IMR-90 (cell line): ENCODE results near the gene NTSR2. TPM values are rescaled to one million over a fixed set of nuclear protein-coding genes. Genes with fewer than 3 reads are reported as not detected.

Source experiments
- ATAC-seq: fragments of 200-7000 bp; cut with Tn5 transposase; 2 replicates; pipeline ENCODE4 v1.9.1; 2020; ENCODE audit warnings: low read depth, mild to moderate bottlenecking, moderate library complexity
- BruUV-seq: library from RNA; stranded (reverse); fragments of 400-500 nt; replicated peaks from 2 replicates; lab custom pipeline; 2021; lab: Mats Ljungman, UMichigan
- CTCF ChIA-PET: fragments of 300-600 bp; formaldehyde crosslinking; extraction: SDS; loops from one replicate; lab custom pipeline; 2021; ENCODE audit warnings: antibody characterized with exemption; lab: Yijun Ruan, JAX
- POLR2A ChIA-PET: fragments of 300-600 bp; sonication (Branson Sonifier 250); formaldehyde crosslinking; loops from one replicate; lab custom pipeline; 2022; ENCODE audit warnings: antibody characterized with exemption; ENCODE audit not compliant: unreplicated experiment; lab: Charles Lee
- DNase-seq: peaks from one replicate; pipeline ENCODE4 v3.0.0; 2013
- H2AFZ ChIP-seq: replicated peaks from 2 replicates; pipeline ENCODE3; 2013; ENCODE audit warnings: low read length, mild to moderate bottlenecking; ENCODE audit not compliant: poor library complexity
- H2AK5ac ChIP-seq: 2 replicates; pipeline ENCODE4 v1.6.1; 2013; ENCODE audit warnings: low read depth, low read length, inconsistent platforms
- H2AK9ac ChIP-seq: replicated peaks from 2 replicates; pipeline ENCODE3; 2013; ENCODE audit warnings: mild to moderate bottlenecking, low read depth, low read length, moderate library complexity; ENCODE audit not compliant: poor library complexity
- H2BK120ac ChIP-seq: 2 replicates; pipeline ENCODE4 v1.6.1; 2013; ENCODE audit warnings: low read depth, low read length, inconsistent platforms
- H2BK15ac ChIP-seq: 3 replicates; pipeline ENCODE4 v1.6.1; 2013; ENCODE audit warnings: low read depth, low read length, inconsistent platforms
- H2BK20ac ChIP-seq: 2 replicates; pipeline ENCODE4 v1.6.1; 2013; ENCODE audit warnings: low read depth, mild to moderate bottlenecking, inconsistent platforms, low read length, moderate library complexity
- H2BK5ac ChIP-seq: 2 replicates; pipeline ENCODE4 v1.6.1; 2013; ENCODE audit warnings: mild to moderate bottlenecking, low read depth, low read length, inconsistent platforms; ENCODE audit not compliant: poor library complexity, severe bottlenecking
- H3K14ac ChIP-seq: replicated peaks from 2 replicates; pipeline ENCODE4 v1.6.1; 2013; ENCODE audit warnings: low read depth, low read length, inconsistent platforms
- H3K18ac ChIP-seq: 2 replicates; pipeline ENCODE4 v1.6.1; 2013; ENCODE audit warnings: low read depth, low read length, control low read depth
- H3K23ac ChIP-seq: 2 replicates; pipeline ENCODE4 v1.6.1; 2013; ENCODE audit warnings: low read depth, low read length, inconsistent platforms
- H3K27ac ChIP-seq: 2 replicates; pipeline ENCODE4 v1.5.1; 2013; ENCODE audit warnings: mild to moderate bottlenecking, control low read depth, low read length; ENCODE audit not compliant: insufficient read depth
- H3K27me3 ChIP-seq: 2 replicates; pipeline ENCODE4 v1.6.1; 2013; ENCODE audit warnings: low read length; ENCODE audit not compliant: control insufficient read depth, insufficient read depth
- H3K36me3 ChIP-seq: 2 replicates; pipeline ENCODE4 v1.6.1; 2013; ENCODE audit warnings: low read length, mixed read lengths; ENCODE audit not compliant: control insufficient read depth, insufficient read depth
- H3K4ac ChIP-seq: 2 replicates; pipeline ENCODE4 v1.6.1; 2013; ENCODE audit warnings: low read depth, low read length, inconsistent platforms
- H3K4me1 ChIP-seq: 2 replicates; pipeline ENCODE4 v1.6.1; 2013; ENCODE audit warnings: low read length, mixed read lengths; ENCODE audit not compliant: control insufficient read depth, insufficient read depth
- H3K4me2 ChIP-seq: 2 replicates; pipeline ENCODE4 v1.6.1; 2013; ENCODE audit warnings: low read depth, mild to moderate bottlenecking, control low read depth, low read length, moderate library complexity
- H3K4me3 ChIP-seq: 2 replicates; pipeline ENCODE4 v1.5.1; 2013; ENCODE audit warnings: low read depth, mild to moderate bottlenecking, control low read depth, low read length, moderate library complexity; ENCODE audit not compliant: insufficient read depth
- H3K56ac ChIP-seq: 2 replicates; pipeline ENCODE4 v1.6.1; 2013; ENCODE audit warnings: low read length, inconsistent platforms; ENCODE audit not compliant: insufficient read depth; ENCODE audit errors: extremely low read depth
- H3K79me1 ChIP-seq, 2 experiments: 2 replicates each; pipeline ENCODE4 v1.6.1; 2013; ENCODE audit warnings: low read length in 2 of 2, inconsistent platforms in 1 of 2, low read depth in 1 of 2
- H3K9ac ChIP-seq: 2 replicates; pipeline ENCODE4 v1.6.1; 2013; ENCODE audit warnings: low read depth, low read length, control low read depth
- H3K9me1 ChIP-seq: 2 replicates; pipeline ENCODE4 v1.6.1; 2013; ENCODE audit warnings: low read length, inconsistent platforms; ENCODE audit not compliant: insufficient read depth
- H3K9me3 ChIP-seq: 2 replicates; pipeline ENCODE4 v1.6.1; 2013; ENCODE audit warnings: low read length; ENCODE audit not compliant: control insufficient read depth, insufficient read depth
- H4K20me1 ChIP-seq: 2 replicates; pipeline ENCODE4 v1.6.1; 2013; ENCODE audit warnings: low read length, inconsistent platforms; ENCODE audit not compliant: insufficient read depth
- H4K5ac ChIP-seq: 2 replicates; pipeline ENCODE4 v1.6.1; 2013; ENCODE audit warnings: mild to moderate bottlenecking, low read depth, low read length, control low read depth
- H4K8ac ChIP-seq, 2 experiments: 2 replicates each; pipeline ENCODE4 v1.6.1; 2013; ENCODE audit warnings: low read depth in 2 of 2, low read length in 2 of 2, control low read depth in 1 of 2, inconsistent platforms in 1 of 2
- H4K91ac ChIP-seq: 2 replicates; pipeline ENCODE4 v1.6.1; 2013; ENCODE audit warnings: low read depth, low read length, inconsistent platforms; ENCODE audit not compliant: insufficient read depth
- BHLHE40 ChIP-seq: fragments of 150-350 bp; IDR thresholded peaks from 2 replicates; pipeline ENCODE4 v1.6.1; 2016; ENCODE audit warnings: mild to moderate bottlenecking, low read depth, low read length
- CEBPB ChIP-seq: IDR thresholded peaks from 2 replicates; pipeline ENCODE4 v1.6.1; 2012; ENCODE audit warnings: low read depth, low read length, improper control_type of control experiment
- CHD1 ChIP-seq: IDR thresholded peaks from 2 replicates; pipeline ENCODE4 v1.6.1; 2012; ENCODE audit warnings: low read depth, low read length, improper control_type of control experiment
- ELK1 ChIP-seq: fragments of 150-350 bp; IDR thresholded peaks from 2 replicates; pipeline ENCODE4 v1.6.1; 2016; ENCODE audit warnings: low read depth, mild to moderate bottlenecking, low read length, moderate library complexity, borderline replicate concordance
- FOS ChIP-seq: fragments of 150-350 bp; IDR thresholded peaks from 2 replicates; pipeline ENCODE4 v1.6.1; 2016; ENCODE audit warnings: low read depth, low read length
- MAFK ChIP-seq: IDR thresholded peaks from 2 replicates; pipeline ENCODE4 v1.6.1; 2012; ENCODE audit warnings: low read depth, low read length, improper control_type of control experiment
- MAZ ChIP-seq: IDR thresholded peaks from 2 replicates; pipeline ENCODE4 v1.6.1; 2012; ENCODE audit warnings: low read depth, mild to moderate bottlenecking, low read length, improper control_type of control experiment, moderate library complexity, borderline replicate concordance
- MXI1 ChIP-seq: IDR thresholded peaks from 2 replicates; pipeline ENCODE4 v1.6.1; 2012; ENCODE audit warnings: low read depth, mild to moderate bottlenecking, low read length, moderate library complexity, borderline replicate concordance
- NFE2L2 ChIP-seq: fragments of 150-350 bp; IDR thresholded peaks from 2 replicates; pipeline ENCODE4 v1.6.1; 2016; ENCODE audit warnings: low read depth, mild to moderate bottlenecking, low read length
- POLR2A ChIP-seq: IDR thresholded peaks from 2 replicates; pipeline ENCODE4 v1.6.1; 2012; ENCODE audit warnings: mild to moderate bottlenecking, low read depth, low read length
- RAD21 ChIP-seq: IDR thresholded peaks from 2 replicates; pipeline ENCODE4 v1.6.1; 2012; ENCODE audit warnings: low read length, improper control_type of control experiment
- RCOR1 ChIP-seq: IDR thresholded peaks from 2 replicates; pipeline ENCODE4 v1.6.1; 2012; ENCODE audit warnings: mild to moderate bottlenecking, low read length, improper control_type of control experiment; ENCODE audit not compliant: insufficient replicate concordance
- RFX5 ChIP-seq: IDR thresholded peaks from 2 replicates; pipeline ENCODE4 v1.8.0; 2012; ENCODE audit warnings: low read depth, mild to moderate bottlenecking, low read length, moderate library complexity
- SMC3 ChIP-seq: fragments of 150-350 bp; IDR thresholded peaks from 2 replicates; pipeline ENCODE4 v1.6.1; 2016; ENCODE audit warnings: low read depth, mild to moderate bottlenecking, antibody characterized with exemption, low read length, moderate library complexity
- WGBS, 2 experiments: methylation state at CpG; one replicate each; pipeline versions ENCODE4 v1.1.5 to v1.1.7; 2013; ENCODE audit warnings: missing lambda C conversion rate in 2 of 2; ENCODE audit not compliant: insufficient read length in 1 of 2; ENCODE audit errors: extremely low coverage in 2 of 2; 5-methylcytosine and 5-hydroxymethylcytosine counted together
- dilution Hi-C: fragments of 300-500 bp; cut with HindIII; formaldehyde crosslinking; loops from one replicate; pipeline ENCODE4 v1.14.3; 2018; ENCODE audit warnings: low sequenced_read_pairs; ENCODE audit not compliant: unreplicated experiment
- in situ Hi-C: fragments of 300-500 bp; cut with MboI; formaldehyde crosslinking; loops from 3 replicates; pipeline ENCODE4 v1.14.3; 2019; ENCODE audit warnings: low sequenced_read_pairs, inconsistent platforms, mixed read lengths
- intact Hi-C: fragments of 100-400 bp; cut with micrococcal nuclease; formaldehyde crosslinking; loops from 2 replicates; pipeline ENCODE4 v1.10.0; 2022
- polyA plus RNA-seq, 3 experiments: library from polyadenylated mRNA; depleted of rRNA; stranded (reverse); fragments of >200 nt; gene quantifications; 2 replicates each; pipeline ENCODE4 v1.2.3, GENCODE V29; 2012; ENCODE audit warnings: low replicate concordance in 1 of 3
- total RNA-seq: library from RNA; depleted of rRNA; stranded (reverse); fragments of >200 nt; gene quantifications from 2 replicates; pipeline ENCODE4 v1.2.3, GENCODE V29; 2012
- TF ChIP-seq, protein P1 (sequence below): fragments of 150-350 bp; IDR thresholded peaks from 2 replicates; pipeline ENCODE4 v1.6.1; 2017; ENCODE audit warnings: mild to moderate bottlenecking, antibody characterized with exemption, low read length, low read depth
- TF ChIP-seq, protein P2 (sequence below): conservative IDR thresholded peaks from 2 replicates; pipeline ENCODE4 v1.5.1; 2012; ENCODE audit warnings: mild to moderate bottlenecking, low read depth, low read length, improper control_type of control experiment

Gene NTSR2
- total and polyA plus RNA-seq, 2 of the 4 experiments (the other 2 are of a cell fraction): not detected

- Histone ChIP-seq H2BK120ac (no peak overlapping the region), H3K27ac (no peak overlapping the region), H2AFZ (no peak overlapping the region), H2BK20ac (no peak overlapping the region), H3K56ac (no peak overlapping the region), H2AK9ac (no peak overlapping the region), H3K4ac (no peak overlapping the region), H3K9me3 (peaks cover 3% of the 10 kb centered on the region; the same call in 1 of the 2 replicates), H4K8ac (no peak overlapping the region), H3K18ac (no peak overlapping the region), H4K20me1 (no peaks in the 10 kb centered on the region), H2BK15ac (no peak overlapping the region), H3K9me1 (0 out of 2 replicates have a peak, but pooled peaks cover 3% of the 10 kb centered on the region), H2AK5ac (no peak overlapping the region), H3K23ac (no peak overlapping the region), H3K36me3 (no peaks in the 10 kb centered on the region), H3K4me2 (no peak overlapping the region), H4K5ac (no peak overlapping the region), H3K27me3 (peaks cover 63% of the 10 kb centered on the region), H3K4me1 (peaks cover 5% of the 10 kb centered on the region; the same call in 1 of the 2 replicates), H3K4me3 (no peak overlapping the region), H2BK5ac (no peak overlapping the region), H3K9ac (no peak overlapping the region), H4K91ac (no peak overlapping the region), H3K14ac (no peak overlapping the region), H3K79me1 (no peaks in the 10 kb centered on the region)
- in situ Hi-C loops (no loop called here), dilution Hi-C loops (no loop called here), intact Hi-C loops (no loop called here)
- DNase-seq (no peak), ATAC-seq (no peak)
- 80% methylated on average over 1 of the region's 11 CpGs; no CpG with 5 or more reads in 1 of the 2 experiments for WGBS, 2 experiments
- BruUV-seq: no TSS peak
- CTCF ChIA-PET: no interaction called here
- no peak for TF ChIP-seq RAD21
- no peak for TF ChIP-seq RFX5
- TF ChIP-seq POLR2A: no peak
- TF ChIP-seq, protein P1, sequence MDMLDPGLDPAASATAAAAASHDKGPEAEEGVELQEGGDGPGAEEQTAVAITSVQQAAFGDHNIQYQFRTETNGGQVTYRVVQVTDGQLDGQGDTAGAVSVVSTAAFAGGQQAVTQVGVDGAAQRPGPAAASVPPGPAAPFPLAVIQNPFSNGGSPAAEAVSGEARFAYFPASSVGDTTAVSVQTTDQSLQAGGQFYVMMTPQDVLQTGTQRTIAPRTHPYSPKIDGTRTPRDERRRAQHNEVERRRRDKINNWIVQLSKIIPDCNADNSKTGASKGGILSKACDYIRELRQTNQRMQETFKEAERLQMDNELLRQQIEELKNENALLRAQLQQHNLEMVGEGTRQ: no peak
- TF ChIP-seq, protein P2, sequence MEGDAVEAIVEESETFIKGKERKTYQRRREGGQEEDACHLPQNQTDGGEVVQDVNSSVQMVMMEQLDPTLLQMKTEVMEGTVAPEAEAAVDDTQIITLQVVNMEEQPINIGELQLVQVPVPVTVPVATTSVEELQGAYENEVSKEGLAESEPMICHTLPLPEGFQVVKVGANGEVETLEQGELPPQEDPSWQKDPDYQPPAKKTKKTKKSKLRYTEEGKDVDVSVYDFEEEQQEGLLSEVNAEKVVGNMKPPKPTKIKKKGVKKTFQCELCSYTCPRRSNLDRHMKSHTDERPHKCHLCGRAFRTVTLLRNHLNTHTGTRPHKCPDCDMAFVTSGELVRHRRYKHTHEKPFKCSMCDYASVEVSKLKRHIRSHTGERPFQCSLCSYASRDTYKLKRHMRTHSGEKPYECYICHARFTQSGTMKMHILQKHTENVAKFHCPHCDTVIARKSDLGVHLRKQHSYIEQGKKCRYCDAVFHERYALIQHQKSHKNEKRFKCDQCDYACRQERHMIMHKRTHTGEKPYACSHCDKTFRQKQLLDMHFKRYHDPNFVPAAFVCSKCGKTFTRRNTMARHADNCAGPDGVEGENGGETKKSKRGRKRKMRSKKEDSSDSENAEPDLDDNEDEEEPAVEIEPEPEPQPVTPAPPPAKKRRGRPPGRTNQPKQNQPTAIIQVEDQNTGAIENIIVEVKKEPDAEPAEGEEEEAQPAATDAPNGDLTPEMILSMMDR: no peak
- no peak for TF ChIP-seq CHD1
- TF ChIP-seq MAFK: no peak
- TF ChIP-seq CEBPB: no peak
- TF ChIP-seq NFE2L2: no peak
- no peak for TF ChIP-seq BHLHE40
- no peak for TF ChIP-seq FOS
- no peak for TF ChIP-seq RCOR1
- TF ChIP-seq SMC3: no peak
- no peak for TF ChIP-seq MXI1
- TF ChIP-seq ELK1: no peak
- TF ChIP-seq MAZ: no peak
- POLR2A ChIA-PET: no interaction called here
Measured at GRCh38 chr2:11665028-11665427, 5.0 kb downstream of the NTSR2 start.
